Measurements from ENCODE around the gene DPH2. TPM values are rescaled to one million over a fixed set of nuclear protein-coding genes. Genes with fewer than 3 reads are reported as not detected.

DPH2 gene
- total RNA-seq, 1 donor from 2014 or later, result 9.5 TPM

- H3K27me3 Mint-ChIP-seq (ENCODE audit: insufficient read depth, low read depth), result peaks cover 3% of the 10 kb centered on the region
- Histone ChIP-seq H3K4me2 (no peak overlapping the region), H2AFZ (replicated peaks) (no peak overlapping the region), H3K9ac (no peak overlapping the region), H4K20me1 (ENCODE audit: low read depth) (peaks cover 11% of the 10 kb centered on the region), H3K36me3 (no peaks in the 10 kb centered on the region), H3K27ac (no peak overlapping the region), H3K9me3 (ENCODE audit: low read depth) (no peaks in the 10 kb centered on the region), H3K4me1 (peaks cover 20% of the 10 kb centered on the region), H3K27me3 (no peaks in the 10 kb centered on the region), H3K4me3 (no peak overlapping the region), H3F3A (ENCODE audit: low read depth) (no peaks in the 10 kb centered on the region), H3K79me2 (ENCODE audit: low read depth) (no peaks in the 10 kb centered on the region)
- no peaks in the 10 kb centered on the region for H3K36me3 Mint-ChIP-seq
- DNase-seq (ENCODE audit: low spot score), result no peak
- peak overlapping the region; percentile 30 for H3K4me3 Mint-ChIP-seq
- TF ChIP-seq EZH2 (IDR thresholded peaks at IDR 0.05) (no peak), EZH2phosphoT487 (IDR thresholded peaks at IDR 0.05) (no peak), CTCF (IDR thresholded peaks at IDR 0.05) (no peak)
- peak overlapping the region; percentile 20 for H3K27ac Mint-ChIP-seq
- no peaks in the 10 kb centered on the region for H3K9me3 Mint-ChIP-seq
- H3K4me1 Mint-ChIP-seq, result peaks cover 50% of the 10 kb centered on the region
Observed at GRCh38 chr1:44015206-44015605, 45.4 kb downstream of the DPH2 start.

- Histone ChIP-seq H3K9me3 (ENCODE audit: low read depth) (no peaks in the 10 kb centered on the region), H3K79me2 (ENCODE audit: low read depth) (no peaks in the 10 kb centered on the region), H3K4me1 (peaks cover 20% of the 10 kb centered on the region), H3K4me3 (no peak overlapping the region), H3K36me3 (no peaks in the 10 kb centered on the region), H3K4me2 (peak overlapping the region; percentile 40), H3K9ac (no peak overlapping the region), H3K27ac (no peak overlapping the region), H4K20me1 (ENCODE audit: low read depth) (peaks cover 11% of the 10 kb centered on the region), H3K27me3 (no peaks in the 10 kb centered on the region), H3F3A (ENCODE audit: low read depth) (no peaks in the 10 kb centered on the region), H2AFZ (replicated peaks) (no peak overlapping the region)
- H3K4me3 Mint-ChIP-seq, result no peak overlapping the region
- no peaks in the 10 kb centered on the region for H3K9me3 Mint-ChIP-seq
- H3K4me1 Mint-ChIP-seq, result peaks cover 51% of the 10 kb centered on the region
- TF ChIP-seq CTCF (IDR thresholded peaks at IDR 0.05), result no peak
- peaks cover 3% of the 10 kb centered on the region for H3K27me3 Mint-ChIP-seq (ENCODE audit: insufficient read depth, low read depth)
- peak overlapping the region; percentile 95 for H3K27ac Mint-ChIP-seq
- peak; percentile 28 for DNase-seq (ENCODE audit: low spot score)
- no peaks in the 10 kb centered on the region for H3K36me3 Mint-ChIP-seq
Observed at GRCh38 chr1:44016041-44016889, 46.5 kb downstream of the DPH2 start.

- Mint-ChIP-seq H3K9me3 (no peaks in the 10 kb centered on the region), H3K4me3 (no peak overlapping the region)
Observed at GRCh38 chr1:44016890-44017400, 47.1 kb downstream of the DPH2 start.

More at GRCh38 chr1:44016890-44017400, 47.1 kb downstream of the DPH2 start:
- Histone ChIP-seq H3K4me3 (no peak overlapping the region), H3K4me1 (peaks cover 20% of the 10 kb centered on the region), H3K9me3 (ENCODE audit: low read depth) (no peaks in the 10 kb centered on the region), H3K36me3 (no peaks in the 10 kb centered on the region), H3K79me2 (ENCODE audit: low read depth) (no peaks in the 10 kb centered on the region), H3K4me2 (peak overlapping the region; percentile 40), H3F3A (ENCODE audit: low read depth) (no peaks in the 10 kb centered on the region), H3K9ac (no peak overlapping the region), H4K20me1 (ENCODE audit: low read depth) (peaks cover 11% of the 10 kb centered on the region), H2AFZ (replicated peaks) (no peak overlapping the region), H3K27ac (no peak overlapping the region), H3K27me3 (no peaks in the 10 kb centered on the region)
- no peak for TF ChIP-seq EZH2 (IDR thresholded peaks at IDR 0.05)
- no peak for TF ChIP-seq CTCF (IDR thresholded peaks at IDR 0.05)
- no peak for TF ChIP-seq EZH2phosphoT487 (IDR thresholded peaks at IDR 0.05)
- H3K27ac Mint-ChIP-seq, result no peak overlapping the region
- H3K27me3 Mint-ChIP-seq (ENCODE audit: insufficient read depth, low read depth), result peaks cover 6% of the 10 kb centered on the region
- H3K36me3 Mint-ChIP-seq, result peaks cover 2% of the 10 kb centered on the region
- peaks cover 49% of the 10 kb centered on the region for H3K4me1 Mint-ChIP-seq
- peak; percentile 51 for DNase-seq (ENCODE audit: low spot score)

All from neural progenitor cell (in vitro differentiated cells).